Activated CD4-positive, alpha-beta T cell treated with anti-CD3 and anti-CD28 coated beads for 48 hours (primary cell): ENCODE data around the gene ABHD16A.

Experiments used
- DNase-seq: peaks from one replicate; pipeline ENCODE4 v3.0.0-alpha.2; 2020

ABHD16A gene

GRCh38 chr6:31730631-31731086 lies 27.5 kb upstream of the ABHD16A start:
- DNase-seq = no peak

- DNase-seq = peak; percentile 72
Observed at GRCh38 chr6:31729979-31730630, 27.0 kb upstream of the ABHD16A start.

GRCh38 chr6:31729515-31729978 lies 26.4 kb upstream of the ABHD16A start:
- DNase-seq = peak; percentile 82

GRCh38 chr6:31728767-31729514 lies 25.8 kb upstream of the ABHD16A start, which contains the start of gene DDAH2:
Gene DDAH2 (minus strand): TSS chr6:31729299. CDS start chr6:31729161, 138 bp downstream.
- DNase-seq = no peak

- no peak for DNase-seq
Observed at GRCh38 chr6:31727717-31728671, 24.9 kb upstream of the ABHD16A start.

- DNase-seq = peak; percentile 26
Observed at GRCh38 chr6:31727034-31727716, 24.1 kb upstream of the ABHD16A start.

GRCh38 chr6:31725502-31726350 lies 22.6 kb upstream of the ABHD16A start:
- DNase-seq = no peak

GRCh38 chr6:31723980-31724691 lies 21.0 kb upstream of the ABHD16A start:
- no peak for DNase-seq

- DNase-seq = no peak
Observed at GRCh38 chr6:31723245-31723979, 20.3 kb upstream of the ABHD16A start, which contains the start of gene MPIG6B. Gene MPIG6B (plus strand): TSS chr6:31723373. CDS start chr6:31723384, 11 bp downstream.

- DNase-seq = no peak
Observed at GRCh38 chr6:31722173-31722572, 19.0 kb upstream of the ABHD16A start.

- no peak for DNase-seq
Observed at GRCh38 chr6:31721351-31722020, 18.4 kb upstream of the ABHD16A start, which contains the start of gene LY6G6C. Gene LY6G6C (minus strand): TSS chr6:31721746. CDS start chr6:31721679, 67 bp downstream.

- no peak for DNase-seq
Observed at GRCh38 chr6:31720196-31720770, 17.2 kb upstream of the ABHD16A start.

- DNase-seq = no peak
Observed at GRCh38 chr6:31719001-31719400, 15.9 kb upstream of the ABHD16A start.

GRCh38 chr6:31718265-31718664 lies 15.1 kb upstream of the ABHD16A start:
- DNase-seq = no peak

- DNase-seq = no peak
Observed at GRCh38 chr6:31717499-31718222, 14.5 kb upstream of the ABHD16A start.

- no peak for DNase-seq
Observed at GRCh38 chr6:31715022-31715958, 12.2 kb upstream of the ABHD16A start, which contains the start of gene LY6G6D. Gene LY6G6D (plus strand): TSS chr6:31715348. CDS start chr6:31715356, 8 bp downstream.
